H1 (cell line): ENCODE measurements around the gene GNA12. TPM values are rescaled to one million over a fixed set of nuclear protein-coding genes. Genes with fewer than 3 reads are reported as not detected.

Source experiments
- RAD21 ChIP-seq, 2 experiments: IDR thresholded peaks in 1 of 2; conservative IDR thresholded peaks in 1 of 2; 2 replicates each; pipeline ENCODE4 v1.6.1; 2011; ENCODE audit warnings: low read depth in 2 of 2, low read length in 2 of 2, improper control_type of control experiment in 1 of 2, inconsistent platforms in 1 of 2, mild to moderate bottlenecking in 1 of 2, moderate library complexity in 1 of 2
- SAP30 ChIP-seq: fragments of 300-600 bp; sonication (generic); IDR thresholded peaks from 2 replicates; pipeline ENCODE4 v1.7.1; 2012; ENCODE audit warnings: low read length, moderate library complexity, mild to moderate bottlenecking, inconsistent platforms; ENCODE audit not compliant: insufficient read depth, insufficient replicate concordance
- TBP ChIP-seq: IDR thresholded peaks from 2 replicates; pipeline ENCODE4 v1.6.1; 2011; ENCODE audit warnings: low read depth, low read length, improper control_type of control experiment
- polyA plus RNA-seq, 7 experiments: library from polyadenylated mRNA; depleted of rRNA in 3 of 7; stranded (reverse) in 5 of 7; unstranded in 2 of 7; fragments of >200 nt in 5 of 7; fragments of 200-250 nt in 2 of 7; gene quantifications; 1 replicate in 5 of 7; 2 replicates in 1 of 7; 4 replicates in 1 of 7; pipeline versions ENCODE4 v1.2.1 to v1.2.3, GENCODE V29; 2011 to 2013; ENCODE audit warnings: missing spikeins in 2 of 7, mixed read lengths in 2 of 7
- total RNA-seq: library from RNA; stranded (reverse); fragmentation: NEBNext Ultra II Directional; extraction: Animal tissue kit (Norgen Biotek cat#: 25700); gene quantifications from 2 replicates; pipeline ENCODE4 v1.2.1, GENCODE V29; 2021
- TF ChIP-seq, protein P1 (sequence below): IDR thresholded peaks from 2 replicates; pipeline ENCODE4 v1.6.1; 2011; ENCODE audit warnings: low read length, improper control_type of control experiment

The GNA12 gene
- total and polyA plus RNA-seq, 2 of the 8 experiments (the other 6 are each of a cell fraction or from before 2014, with no cell fraction given): 96.5 to 109 TPM

DNA sequence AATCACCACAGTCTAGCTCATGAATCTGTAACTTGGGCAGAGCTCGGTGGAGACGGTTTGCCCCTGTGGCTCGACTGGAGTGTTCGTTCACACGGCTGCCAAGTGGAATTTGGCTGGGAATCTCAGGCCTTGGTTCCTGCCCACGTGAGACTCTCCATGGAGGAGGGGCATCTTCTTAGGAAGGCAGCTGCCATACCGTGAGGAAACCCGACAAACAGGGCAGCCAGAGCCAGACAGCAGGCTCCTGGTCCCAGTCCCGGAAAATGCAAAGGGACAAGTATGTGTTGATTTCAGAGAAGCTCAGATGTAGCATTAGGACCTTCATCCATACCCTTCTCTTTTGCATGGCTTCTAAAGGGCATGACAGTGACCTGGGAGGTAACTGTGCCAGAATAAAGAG, 129.5 kb downstream of the GNA12 start (continued):
- TF ChIP-seq RAD21 (IDR thresholded peaks at IDR 0.05 in 1 of 2, conservative IDR thresholded peaks at IDR 0.05 in 1 of 2; ENCODE audit: low read depth in 2 of 2, low read length in 2 of 2) (no peak), SAP30 (no peak), TBP (no peak)
- TF ChIP-seq, protein P1, sequence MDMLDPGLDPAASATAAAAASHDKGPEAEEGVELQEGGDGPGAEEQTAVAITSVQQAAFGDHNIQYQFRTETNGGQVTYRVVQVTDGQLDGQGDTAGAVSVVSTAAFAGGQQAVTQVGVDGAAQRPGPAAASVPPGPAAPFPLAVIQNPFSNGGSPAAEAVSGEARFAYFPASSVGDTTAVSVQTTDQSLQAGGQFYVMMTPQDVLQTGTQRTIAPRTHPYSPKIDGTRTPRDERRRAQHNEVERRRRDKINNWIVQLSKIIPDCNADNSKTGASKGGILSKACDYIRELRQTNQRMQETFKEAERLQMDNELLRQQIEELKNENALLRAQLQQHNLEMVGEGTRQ: no peak
